B cell (primary cell): ENCODE measurements around the gene DDX10. TPM values are rescaled to one million over a fixed set of nuclear protein-coding genes. Genes with fewer than 3 reads are reported as not detected.

Experiments used
- ATAC-seq: fragments of 200-7000 bp; cut with Tn5 transposase; one replicate; pipeline ENCODE4 v1.10.0; 2021; ENCODE audit warnings: low read depth, mild to moderate bottlenecking, moderate number of reproducible peaks, moderate library complexity
- CTCF ChIA-PET: fragments of 350-600 bp; sonication (Branson Sonifier 250); formaldehyde crosslinking; loops from one replicate; lab custom pipeline; 2021; ENCODE audit warnings: antibody characterized with exemption, inconsistent platforms; lab: Charles Lee
- POLR2A ChIA-PET: fragments of 350-600 bp; sonication (Branson Sonifier 250); formaldehyde crosslinking; loops from one replicate; lab custom pipeline; 2021; ENCODE audit warnings: antibody characterized with exemption; lab: Charles Lee
- DNase-seq: peaks from one replicate; pipeline ENCODE4 v3.0.0; 2013
- H2AFZ ChIP-seq: 2 replicates; pipeline ENCODE4 v1.6.1; 2012; ENCODE audit warnings: mild to moderate bottlenecking, low read depth, low read length; ENCODE audit not compliant: insufficient read depth, poor library complexity, severe bottlenecking
- H3K27ac ChIP-seq, 2 donors: 1 replicate in 1 of 2; 2 replicates in 1 of 2; pipeline ENCODE4 v1.5.1; 2012 to 2013; ENCODE audit warnings: low read length in 2 of 2, mild to moderate bottlenecking in 2 of 2, moderate library complexity in 1 of 2
- H3K27me3 ChIP-seq, 4 experiments: fragments of 200-600 bp in 1 of 4; sonication (generic) in 1 of 4; replicated peaks in 1 of 4; 1 replicate in 2 of 4; 2 replicates in 2 of 4; pipeline versions ENCODE4 v1.6.1 to v1.7.0; 2013 to 2016; ENCODE audit warnings: low read length in 3 of 4, mild to moderate bottlenecking in 2 of 4, mixed read lengths in 1 of 4, moderate library complexity in 1 of 4; ENCODE audit not compliant: insufficient read depth in 4 of 4, control insufficient read depth in 3 of 4; ENCODE audit errors: control extremely low read depth in 1 of 4
- H3K36me3 ChIP-seq, 2 experiments: replicated peaks in 1 of 2; 1 replicate in 1 of 2; 2 replicates in 1 of 2; pipeline versions ENCODE4 v1.6.1 to v1.7.1; 2013; ENCODE audit warnings: low read length in 1 of 2; ENCODE audit not compliant: insufficient read depth in 2 of 2, control insufficient read depth in 1 of 2; ENCODE audit errors: control extremely low read depth in 1 of 2, extremely low read depth in 1 of 2
- H3K4me1 ChIP-seq, 2 donors: fragments of 200-600 bp in 1 of 2; sonication (generic) in 1 of 2; 1 replicate in 1 of 2; 2 replicates in 1 of 2; pipeline versions ENCODE4 v1.5.1 to v1.6.1; 2013 to 2017; ENCODE audit warnings: low read length in 2 of 2; ENCODE audit not compliant: control insufficient read depth in 2 of 2, insufficient read depth in 2 of 2
- H3K4me2 ChIP-seq: replicated peaks from 2 replicates; pipeline ENCODE3; 2012; ENCODE audit warnings: mild to moderate bottlenecking, low read depth, low read length; ENCODE audit not compliant: poor library complexity, severe bottlenecking
- H3K4me3 ChIP-seq, 5 experiments: fragments of 200-600 bp in 1 of 5; sonication (generic) in 1 of 5; 1 replicate in 3 of 5; 2 replicates in 2 of 5; pipeline versions ENCODE4 v1.5.1 to v1.7.0; 2011 to 2016; ENCODE audit warnings: low read length in 4 of 5, mild to moderate bottlenecking in 4 of 5, low read depth in 2 of 5, control low read depth in 1 of 5, moderate library complexity in 1 of 5; ENCODE audit not compliant: insufficient read depth in 1 of 5; ENCODE audit errors: control extremely low read depth in 1 of 5, extremely low read depth in 1 of 5
- H3K79me2 ChIP-seq: fragments of 200-600 bp; sonication (generic); one replicate; pipeline ENCODE4 v1.6.0; 2016; ENCODE audit warnings: low read length; ENCODE audit not compliant: control insufficient read depth, insufficient read depth
- H3K9ac ChIP-seq: fragments of 200-600 bp; sonication (generic); 2 replicates; pipeline ENCODE4 v1.6.1; 2017; ENCODE audit warnings: mild to moderate bottlenecking, low read length, moderate library complexity
- H3K9me3 ChIP-seq, 3 donors: one replicate each; pipeline versions ENCODE4 v1.6.1 to v1.7.1; 2013; ENCODE audit warnings: low read length in 2 of 3; ENCODE audit not compliant: control insufficient read depth in 2 of 3, insufficient read depth in 1 of 3; ENCODE audit errors: control extremely low read depth in 1 of 3
- H4K20me1 ChIP-seq: 2 replicates; pipeline ENCODE4 v1.6.0; 2012; ENCODE audit warnings: mild to moderate bottlenecking, low read length; ENCODE audit not compliant: insufficient read depth, control insufficient read depth, poor library complexity, severe bottlenecking
- H3K27ac Mint-ChIP-seq: one replicate; pipeline ENCODE4 v1.8.0; 2021; ENCODE audit warnings: mixed read lengths
- H3K27me3 Mint-ChIP-seq: one replicate; pipeline ENCODE4 v1.8.0; 2021; ENCODE audit warnings: mixed read lengths
- H3K4me1 Mint-ChIP-seq: one replicate; pipeline ENCODE4 v1.8.0; 2021; ENCODE audit warnings: mixed read lengths
- H3K4me3 Mint-ChIP-seq: one replicate; pipeline ENCODE4 v1.8.0; 2021; ENCODE audit warnings: mixed read lengths
- H3K9me3 Mint-ChIP-seq: one replicate; pipeline ENCODE4 v1.8.0; 2022; ENCODE audit warnings: mixed read lengths; ENCODE audit not compliant: insufficient read depth
- EZH2 ChIP-seq: IDR thresholded peaks from 2 replicates; pipeline ENCODE4 v1.6.1; 2012; ENCODE audit warnings: borderline replicate concordance, low read depth, mild to moderate bottlenecking, moderate library complexity, low read length; ENCODE audit not compliant: insufficient read depth, poor library complexity, severe bottlenecking
- WGBS: methylation state at CpG from one replicate; pipeline ENCODE4 v1.1.5; 2013; ENCODE audit warnings: missing lambda C conversion rate; ENCODE audit not compliant: insufficient coverage; 5-methylcytosine and 5-hydroxymethylcytosine counted together
- intact Hi-C: fragments of 100-400 bp; cut with micrococcal nuclease; formaldehyde crosslinking; loops from one replicate; pipeline ENCODE4 v1.10.0; 2022
- polyA plus RNA-seq: library from polyadenylated mRNA; depleted of rRNA; stranded (reverse); fragments of >200 nt; gene quantifications from 2 replicates; pipeline ENCODE4 v1.2.3, GENCODE V29; 2012
- total RNA-seq, 2 donors: library from RNA; stranded (reverse); fragments of 120-200 nt in 1 of 2; gene quantifications; 1 replicate in 1 of 2; 2 replicates in 1 of 2; pipeline versions ENCODE4 v1.2.3 to v1.2.4, GENCODE V29; 2013 to 2022
- TF ChIP-seq, protein P1 (sequence below): fragments of 200-600 bp; IDR thresholded peaks from one replicate; pipeline ENCODE4 v1.8.0; 2022; ENCODE audit warnings: antibody characterized with exemption, mild to moderate bottlenecking

The DDX10 gene
- total and polyA plus RNA-seq, 2 donors (not counting 1 experiment from before 2014, with no cell fraction given) = 15.6 to 30.6 TPM

DNA sequence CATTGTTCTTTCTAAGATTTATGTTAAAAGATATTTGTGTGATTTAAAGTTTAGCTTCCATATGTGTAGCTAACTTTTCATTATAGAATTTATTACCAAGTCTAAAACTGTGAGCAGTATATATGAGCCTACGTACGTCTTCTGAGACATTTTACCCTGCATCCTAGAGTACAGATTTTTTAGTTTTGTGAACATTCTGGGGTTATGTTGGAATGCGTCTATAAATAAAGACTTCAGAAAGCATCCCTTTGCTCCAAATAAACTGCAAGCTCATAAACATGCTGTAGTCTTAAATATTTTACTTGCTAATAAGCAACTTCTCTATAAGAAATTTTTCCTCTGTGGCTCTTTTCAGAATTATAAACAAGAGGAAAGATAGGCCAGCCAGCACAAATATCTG lies 236.5 kb downstream of the DDX10 start:
- DNase-seq (no peak), ATAC-seq (no peak)
- Mint-ChIP-seq H3K4me1 (peaks cover 3% of the 10 kb centered on the region), H3K4me3 (no peak overlapping the region), H3K9me3 (no peaks in the 10 kb centered on the region), H3K27ac (no peak overlapping the region), H3K27me3 (no peaks in the 10 kb centered on the region)
- TF ChIP-seq, protein P1, sequence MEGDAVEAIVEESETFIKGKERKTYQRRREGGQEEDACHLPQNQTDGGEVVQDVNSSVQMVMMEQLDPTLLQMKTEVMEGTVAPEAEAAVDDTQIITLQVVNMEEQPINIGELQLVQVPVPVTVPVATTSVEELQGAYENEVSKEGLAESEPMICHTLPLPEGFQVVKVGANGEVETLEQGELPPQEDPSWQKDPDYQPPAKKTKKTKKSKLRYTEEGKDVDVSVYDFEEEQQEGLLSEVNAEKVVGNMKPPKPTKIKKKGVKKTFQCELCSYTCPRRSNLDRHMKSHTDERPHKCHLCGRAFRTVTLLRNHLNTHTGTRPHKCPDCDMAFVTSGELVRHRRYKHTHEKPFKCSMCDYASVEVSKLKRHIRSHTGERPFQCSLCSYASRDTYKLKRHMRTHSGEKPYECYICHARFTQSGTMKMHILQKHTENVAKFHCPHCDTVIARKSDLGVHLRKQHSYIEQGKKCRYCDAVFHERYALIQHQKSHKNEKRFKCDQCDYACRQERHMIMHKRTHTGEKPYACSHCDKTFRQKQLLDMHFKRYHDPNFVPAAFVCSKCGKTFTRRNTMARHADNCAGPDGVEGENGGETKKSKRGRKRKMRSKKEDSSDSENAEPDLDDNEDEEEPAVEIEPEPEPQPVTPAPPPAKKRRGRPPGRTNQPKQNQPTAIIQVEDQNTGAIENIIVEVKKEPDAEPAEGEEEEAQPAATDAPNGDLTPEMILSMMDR = no peak
- no peak for TF ChIP-seq EZH2
- no peak overlapping the region for H3K27ac ChIP-seq
- peaks cover 0 to 7% (median 1%) of the 10 kb centered on the region in 3 donors for H3K9me3 ChIP-seq
- H3K4me2 ChIP-seq = no peak overlapping the region
- H3K9ac ChIP-seq = no peak overlapping the region
- H3K79me2 ChIP-seq = no peaks in the 10 kb centered on the region
- H3K4me3 ChIP-seq = no peak overlapping the region
- no peak overlapping the region for H2AFZ ChIP-seq
- H3K4me1 ChIP-seq = peaks cover 0 to 3% of the 10 kb centered on the region in 2 donors
- POLR2A ChIA-PET = no interaction called here
- no CpG with 5 or more reads among the region's 3 CpGs for WGBS
- no peaks in the 10 kb centered on the region for H3K36me3 ChIP-seq
- H4K20me1 ChIP-seq = no peaks in the 10 kb centered on the region
- intact Hi-C loops = no loop called here
- CTCF ChIA-PET = interaction anchor here (0.7 kb wide), 1 partner anchor 817 kb away, joined by 3 read pairs; no protein-coding TSS in a partner anchor
- no peaks in the 10 kb centered on the region for H3K27me3 ChIP-seq

- Histone ChIP-seq H2AFZ (no peak overlapping the region), H4K20me1 (no peaks in the 10 kb centered on the region), H3K79me2 (no peaks in the 10 kb centered on the region), H3K4me1 (no peaks in the 10 kb centered on the region), H3K36me3 (no peaks in the 10 kb centered on the region), H3K27me3 (no peaks in the 10 kb centered on the region), H3K4me3 (no peak overlapping the region), H3K9me3 (peaks cover 0 to 7% (median 1%) of the 10 kb centered on the region in 3 donors), H3K9ac (no peak overlapping the region), H3K27ac (no peak overlapping the region), H3K4me2 (no peak overlapping the region)
- no CpG with 5 or more reads among the region's 2 CpGs for WGBS
- H3K4me1 Mint-ChIP-seq = no peaks in the 10 kb centered on the region
- no peak overlapping the region for H3K4me3 Mint-ChIP-seq
- ChIA-PET POLR2A (no interaction called here), CTCF (no interaction called here)
- no peak overlapping the region for H3K27ac Mint-ChIP-seq
- ATAC-seq (no peak), DNase-seq (no peak)
- no peak for TF ChIP-seq EZH2
- no peaks in the 10 kb centered on the region for H3K27me3 Mint-ChIP-seq
- intact Hi-C loops = no loop called here
- H3K9me3 Mint-ChIP-seq = no peaks in the 10 kb centered on the region
Measured at GRCh38 chr11:108902027-108902469, 237.2 kb downstream of the DDX10 start.
